ENCODE results near the gene LRRC8D.

LRRC8D gene

GRCh38 chr1:89939059-89939570 lies 118.3 kb downstream of the LRRC8D start:
- DNase-seq: no peak

- DNase-seq: no peak
Observed at GRCh38 chr1:89939693-89940438, 119.0 kb downstream of the LRRC8D start.

GRCh38 chr1:89941110-89941766 lies 120.4 kb downstream of the LRRC8D start:
- no peak for DNase-seq

- DNase-seq: no peak
Observed at GRCh38 chr1:89942014-89942413, 121.2 kb downstream of the LRRC8D start.

GRCh38 chr1:89942825-89943658 lies 122.2 kb downstream of the LRRC8D start:
- no peak for DNase-seq

GRCh38 chr1:89943846-89944781 lies 123.3 kb downstream of the LRRC8D start:
- DNase-seq: no peak

GRCh38 chr1:89945852-89946476 lies 125.1 kb downstream of the LRRC8D start:
- DNase-seq: no peak

GRCh38 chr1:89946532-89946931 lies 125.7 kb downstream of the LRRC8D start:
- DNase-seq: no peak

- DNase-seq: no peak
Observed at GRCh38 chr1:89948722-89949345, 128.0 kb downstream of the LRRC8D start.

- DNase-seq: no peak
Observed at GRCh38 chr1:89949991-89950624, 129.3 kb downstream of the LRRC8D start.

GRCh38 chr1:89950703-89951102 lies 129.9 kb downstream of the LRRC8D start:
- DNase-seq: no peak

- DNase-seq: no peak
Observed at GRCh38 chr1:89951766-89952604, 131.2 kb downstream of the LRRC8D start.

GRCh38 chr1:89952605-89953130 lies 131.8 kb downstream of the LRRC8D start:
- DNase-seq: no peak

GRCh38 chr1:89953131-89953626 lies 132.3 kb downstream of the LRRC8D start:
- no peak for DNase-seq

GRCh38 chr1:89953929-89954328 lies 133.1 kb downstream of the LRRC8D start:
- no peak for DNase-seq

GRCh38 chr1:89954401-89954800 lies 133.6 kb downstream of the LRRC8D start:
- DNase-seq: no peak

- no peak for DNase-seq
Observed at GRCh38 chr1:89955311-89956205, 134.7 kb downstream of the LRRC8D start.

- no peak for DNase-seq
Observed at GRCh38 chr1:89957107-89957506, 136.3 kb downstream of the LRRC8D start.
